PFSK-1 (cell line): Measurements from ENCODE around the gene TBX19.

Experiments
- POLR2AphosphoS5 ChIP-seq: IDR thresholded peaks from 2 replicates; pipeline ENCODE4 v1.6.1; 2012; ENCODE audit warnings: low read depth, mild to moderate bottlenecking, control low read depth, low read length, moderate library complexity
- SIN3A ChIP-seq: IDR thresholded peaks from 2 replicates; pipeline ENCODE4 v1.6.1; 2012; ENCODE audit warnings: mild to moderate bottlenecking, low read length, moderate library complexity, borderline replicate concordance; ENCODE audit not compliant: insufficient read depth
- TF ChIP-seq, protein P1 (sequence below), 2 experiments: IDR thresholded peaks; 2 replicates each; pipeline versions ENCODE4 v1.6.1 to v1.8.0; 2011 to 2012; ENCODE audit warnings: low read depth in 2 of 2, low read length in 2 of 2, control low read depth in 1 of 2, inconsistent platforms in 1 of 2, mild to moderate bottlenecking in 1 of 2, moderate library complexity in 1 of 2; ENCODE audit not compliant: insufficient read depth in 1 of 2

DNA sequence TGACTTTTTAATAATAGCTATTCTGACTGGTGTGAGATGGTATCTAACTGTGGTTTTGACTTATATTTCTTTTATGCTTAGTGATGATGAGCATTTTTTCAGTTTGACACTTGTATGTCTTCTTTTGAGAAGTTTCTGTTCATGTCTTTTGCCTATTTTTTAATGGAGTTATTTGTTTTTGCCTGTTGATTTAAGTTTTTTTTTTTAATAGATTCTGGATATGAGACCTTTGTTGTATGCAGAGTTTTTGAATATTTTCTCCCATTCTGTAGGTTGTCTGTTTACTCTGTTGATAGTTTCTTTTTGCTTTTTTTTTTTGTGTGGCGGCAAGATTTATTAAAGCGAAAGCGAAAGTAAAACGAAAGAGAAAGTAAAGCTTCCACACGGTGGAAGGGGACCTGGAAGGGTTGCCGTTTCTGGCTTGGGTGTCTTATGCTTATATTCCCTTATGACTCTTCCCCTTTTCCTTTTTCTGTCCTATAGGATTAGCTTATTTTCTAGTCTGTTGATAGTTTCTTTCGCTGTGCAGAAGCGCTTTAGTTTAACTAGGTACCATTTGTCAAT, 67.6 kb downstream of the TBX19 start:
- TF ChIP-seq POLR2AphosphoS5 (no peak), SIN3A (no peak)
- TF ChIP-seq, protein P1, sequence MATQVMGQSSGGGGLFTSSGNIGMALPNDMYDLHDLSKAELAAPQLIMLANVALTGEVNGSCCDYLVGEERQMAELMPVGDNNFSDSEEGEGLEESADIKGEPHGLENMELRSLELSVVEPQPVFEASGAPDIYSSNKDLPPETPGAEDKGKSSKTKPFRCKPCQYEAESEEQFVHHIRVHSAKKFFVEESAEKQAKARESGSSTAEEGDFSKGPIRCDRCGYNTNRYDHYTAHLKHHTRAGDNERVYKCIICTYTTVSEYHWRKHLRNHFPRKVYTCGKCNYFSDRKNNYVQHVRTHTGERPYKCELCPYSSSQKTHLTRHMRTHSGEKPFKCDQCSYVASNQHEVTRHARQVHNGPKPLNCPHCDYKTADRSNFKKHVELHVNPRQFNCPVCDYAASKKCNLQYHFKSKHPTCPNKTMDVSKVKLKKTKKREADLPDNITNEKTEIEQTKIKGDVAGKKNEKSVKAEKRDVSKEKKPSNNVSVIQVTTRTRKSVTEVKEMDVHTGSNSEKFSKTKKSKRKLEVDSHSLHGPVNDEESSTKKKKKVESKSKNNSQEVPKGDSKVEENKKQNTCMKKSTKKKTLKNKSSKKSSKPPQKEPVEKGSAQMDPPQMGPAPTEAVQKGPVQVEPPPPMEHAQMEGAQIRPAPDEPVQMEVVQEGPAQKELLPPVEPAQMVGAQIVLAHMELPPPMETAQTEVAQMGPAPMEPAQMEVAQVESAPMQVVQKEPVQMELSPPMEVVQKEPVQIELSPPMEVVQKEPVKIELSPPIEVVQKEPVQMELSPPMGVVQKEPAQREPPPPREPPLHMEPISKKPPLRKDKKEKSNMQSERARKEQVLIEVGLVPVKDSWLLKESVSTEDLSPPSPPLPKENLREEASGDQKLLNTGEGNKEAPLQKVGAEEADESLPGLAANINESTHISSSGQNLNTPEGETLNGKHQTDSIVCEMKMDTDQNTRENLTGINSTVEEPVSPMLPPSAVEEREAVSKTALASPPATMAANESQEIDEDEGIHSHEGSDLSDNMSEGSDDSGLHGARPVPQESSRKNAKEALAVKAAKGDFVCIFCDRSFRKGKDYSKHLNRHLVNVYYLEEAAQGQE (IDR thresholded peaks at IDR 0.05; ENCODE audit: insufficient read depth in 1 of 2, low read depth in 2 of 2, low read length in 2 of 2), result no peak
